K562 (cell line): Measurements from ENCODE around the gene ERH. TPM values are rescaled to one million over a fixed set of nuclear protein-coding genes. Genes with fewer than 3 reads are reported as not detected.

ENCODE experiments used
- ATAC-seq: fragments of 200-7000 bp; cut with Tn5 transposase; 3 replicates; pipeline ENCODE4 v1.9.1; 2020; ENCODE audit warnings: moderate library complexity
- BruUV-seq: library from RNA; stranded (reverse); fragments of 400-500 nt; replicated peaks from 2 replicates; lab custom pipeline; 2021; lab: Mats Ljungman, UMichigan
- CTCF ChIA-PET: fragments of 300-600 bp; formaldehyde crosslinking; extraction: SDS; loops from one replicate; lab custom pipeline; 2021; ENCODE audit warnings: low intra/inter-chr PET ratio; lab: Yijun Ruan, JAX
- POLR2A ChIA-PET: fragments of 300-600, 350-650 bp; sonication (Branson Sonifier 250); formaldehyde crosslinking; extraction: SDS; loops from one replicate; lab custom pipeline; 2021; ENCODE audit warnings: antibody characterized with exemption, inconsistent platforms; lab: Yijun Ruan, JAX
- DNase-seq, 4 experiments: peaks; one replicate each; pipeline versions ENCODE4 v3.0.0 to v3.0.0-alpha.2; 2011 to 2018; ENCODE audit warnings: low spot score in 3 of 4, mixed read lengths in 3 of 4; ENCODE audit errors: extremely low read depth in 1 of 4
- FAIRE-seq: peaks from 2 replicates; lab custom pipeline; 2011; peaks lifted over from hg19 to GRCh38; lab: Jason Lieb, UNC
- H2AFZ ChIP-seq: 2 replicates; pipeline ENCODE4 v1.6.0; 2011; ENCODE audit warnings: low read depth, low read length, control low read depth, inconsistent platforms
- H3K27ac ChIP-seq: fragments of 200-600 bp; 3 replicates; pipeline ENCODE4 v1.8.0; 2011; ENCODE audit warnings: low read depth, mild to moderate bottlenecking, control low read depth, inconsistent platforms, low read length, moderate library complexity, mixed read lengths; ENCODE audit errors: extremely low read depth
- H3K27me3 ChIP-seq, 2 experiments: fragments of 300-600 bp in 1 of 2; 2 replicates in 1 of 2; 3 replicates in 1 of 2; pipeline versions ENCODE4 v1.6.0 to v1.8.0; 2011; ENCODE audit warnings: inconsistent platforms in 2 of 2, low read length in 2 of 2, mild to moderate bottlenecking in 1 of 2, mixed read lengths in 1 of 2, moderate library complexity in 1 of 2; ENCODE audit not compliant: control insufficient read depth in 2 of 2, insufficient read depth in 2 of 2
- H3K36me3 ChIP-seq: fragments of 300-600 bp; 3 replicates; pipeline ENCODE4 v1.8.0; 2011; ENCODE audit warnings: mild to moderate bottlenecking, low read length, inconsistent platforms; ENCODE audit not compliant: control insufficient read depth, insufficient read depth
- H3K4me1 ChIP-seq, 2 experiments: fragments of 200-600 bp in 1 of 2; replicated peaks in 1 of 2; 2 replicates in 1 of 2; 3 replicates in 1 of 2; pipeline versions ENCODE4 v1.5.1 to v1.8.0; 2011; ENCODE audit warnings: inconsistent platforms in 2 of 2, low read length in 2 of 2, mild to moderate bottlenecking in 1 of 2, mixed read lengths in 1 of 2, moderate library complexity in 1 of 2; ENCODE audit not compliant: control insufficient read depth in 2 of 2, insufficient read depth in 2 of 2
- H3K4me2 ChIP-seq: 2 replicates; pipeline ENCODE4 v1.6.1; 2011; ENCODE audit warnings: low read length, control low read depth, inconsistent platforms, mixed read lengths; ENCODE audit not compliant: insufficient read depth
- H3K4me3 ChIP-seq: fragments of 200-600 bp; sonication (generic), shearing (Covaris generic); 2 replicates; pipeline ENCODE4 v1.5.1; 2016; ENCODE audit warnings: control low read depth, inconsistent platforms
- H3K79me2 ChIP-seq: fragments of 200-600 bp; 3 replicates; pipeline ENCODE4 v1.8.0; 2011; ENCODE audit warnings: low read length, inconsistent platforms; ENCODE audit not compliant: control insufficient read depth, insufficient read depth
- H3K9ac ChIP-seq, 2 experiments: 2 replicates each; pipeline versions ENCODE4 v1.6.0 to v1.6.1; 2011; ENCODE audit warnings: low read depth in 2 of 2, low read length in 2 of 2, control low read depth in 1 of 2, inconsistent platforms in 1 of 2, mild to moderate bottlenecking in 1 of 2, mixed read lengths in 1 of 2; ENCODE audit not compliant: insufficient read depth in 1 of 2
- H3K9me1 ChIP-seq: one replicate; pipeline ENCODE4 v1.6.0; 2011; ENCODE audit warnings: inconsistent platforms, mild to moderate bottlenecking, low read length, moderate library complexity; ENCODE audit not compliant: control insufficient read depth, insufficient read depth
- H3K9me3 ChIP-seq: replicated peaks from 2 replicates; pipeline ENCODE4 v1.5.1; 2011; ENCODE audit warnings: low read depth, low read length, inconsistent platforms; ENCODE audit not compliant: control insufficient read depth, insufficient read depth
- H4K20me1 ChIP-seq: replicated peaks from 2 replicates; pipeline ENCODE4 v1.6.1; 2011; ENCODE audit warnings: low read length, inconsistent platforms, mixed read lengths; ENCODE audit not compliant: control insufficient read depth, insufficient read depth
- DNMT1 ChIP-seq: fragments of 450-650 bp; IDR thresholded peaks from 2 replicates; pipeline ENCODE4 v1.6.1; 2016; ENCODE audit warnings: antibody characterized with exemption, mild to moderate bottlenecking
- FIP1L1 ChIP-seq: fragments of 200-400 bp; formaldehyde crosslinking; IDR thresholded peaks from 2 replicates; pipeline ENCODE4 v1.6.1; 2018; ENCODE audit warnings: mild to moderate bottlenecking, low read depth, low read length; ENCODE audit not compliant: poor library complexity, severe bottlenecking
- FOXJ3 ChIP-seq: sonication (generic); formaldehyde crosslinking; IDR thresholded peaks from 2 replicates; pipeline ENCODE4 v1.4.0; 2020; ENCODE audit warnings: mild to moderate bottlenecking, missing genetic modification reagents
- HDAC1 ChIP-seq, 2 experiments: fragments of 450-650 bp; IDR thresholded peaks; 2 replicates each; pipeline ENCODE4 v1.6.1; 2016 to 2017; ENCODE audit warnings: inconsistent platforms in 1 of 2, mild to moderate bottlenecking in 1 of 2, moderate library complexity in 1 of 2
- HDAC8 ChIP-seq: fragments of 450-650 bp; IDR thresholded peaks from 2 replicates; pipeline ENCODE4 v1.6.1; 2016; ENCODE audit warnings: mild to moderate bottlenecking, missing genetic modification characterization, moderate library complexity, missing compliant biosample characterization
- MTF1 ChIP-seq: fragments of 250-450 bp; sonication (Bioruptor Pico); IDR thresholded peaks from 2 replicates; pipeline ENCODE4 v1.9.0; 2021; ENCODE audit warnings: moderate library complexity, mild to moderate bottlenecking, inconsistent platforms, borderline replicate concordance
- OTX1 ChIP-seq: fragments of 450-650 bp; formaldehyde crosslinking; IDR thresholded peaks from 2 replicates; pipeline ENCODE4 v1.4.0; 2022; ENCODE audit warnings: mild to moderate bottlenecking
- PYGO2 ChIP-seq: fragments of 450-650 bp; IDR thresholded peaks from 2 replicates; pipeline ENCODE4 v1.6.1; 2016; ENCODE audit warnings: mild to moderate bottlenecking, missing genetic modification characterization, moderate library complexity, missing compliant biosample characterization
- REST ChIP-seq, 2 experiments: fragments of 450-650 bp; formaldehyde crosslinking in 1 of 2; IDR thresholded peaks; 2 replicates each; pipeline versions ENCODE4 v1.4.0 to v1.6.1; 2014 to 2020; ENCODE audit warnings: mild to moderate bottlenecking in 2 of 2, borderline replicate concordance in 1 of 2, low read depth in 1 of 2
- SIN3A ChIP-seq, 2 experiments: fragments of 150-350 bp in 1 of 2; IDR thresholded peaks; 2 replicates each; pipeline ENCODE4 v1.6.1; 2011 to 2016; ENCODE audit warnings: borderline replicate concordance in 2 of 2, low read depth in 2 of 2, low read length in 2 of 2, mild to moderate bottlenecking in 2 of 2, moderate library complexity in 2 of 2; ENCODE audit not compliant: control insufficient read depth in 1 of 2
- ZBTB5 ChIP-seq: fragments of 450-650 bp; IDR thresholded peaks from 2 replicates; pipeline ENCODE4 v1.6.1; 2017; ENCODE audit warnings: antibody characterized with exemption
- ZNF384 ChIP-seq: IDR thresholded peaks from 2 replicates; pipeline ENCODE4 v1.6.1; 2012; ENCODE audit warnings: low read depth, low read length, improper control_type of control experiment
- WGBS: fragments of 100-300 bp; shearing (Covaris generic); methylation state at CpG from one replicate; pipeline ENCODE4 v1.1.6; 2016; ENCODE audit warnings: low coverage, mixed read lengths; ENCODE audit not compliant: insufficient coverage; ENCODE audit errors: missing lambda C conversion rate; 5-methylcytosine and 5-hydroxymethylcytosine counted together
- in situ Hi-C: fragments of 300-500 bp; cut with MboI; formaldehyde crosslinking; loops from 4 replicates; pipeline ENCODE4 v1.15.0; 2018; ENCODE audit warnings: inconsistent platforms, mixed read lengths
- intact Hi-C: fragments of 100-400 bp; cut with micrococcal nuclease; formaldehyde crosslinking; loops from 2 replicates; pipeline ENCODE4 v1.14.2; 2022
- polyA plus RNA-seq, 8 experiments: library from polyadenylated mRNA; depleted of rRNA in 4 of 8; stranded (reverse) in 5 of 8; unstranded in 3 of 8; fragments of >200 nt; fragmentation: Nextera tagmentation in 2 of 8; fragmentation: Illumina TruSeq in 1 of 8; extraction: Ambion mirVana in 2 of 8; extraction: Trizol in 1 of 8; gene quantifications; 2 replicates each; pipeline versions ENCODE4 v1.2.1 to v1.2.3, GENCODE V29; 2011 to 2014; ENCODE audit warnings: inconsistent platforms in 1 of 8, missing spikeins in 1 of 8
- total RNA-seq, 7 experiments: library from RNA; depleted of rRNA in 6 of 7; stranded (reverse); fragments of >200 nt in 6 of 7; fragmentation: Illumina TruSeq in 2 of 7; extraction: Trizol in 2 of 7; gene quantifications; 2 replicates each; pipeline versions ENCODE4 v1.2.1 to v1.2.3, GENCODE V29; 2011 to 2021; ENCODE audit warnings: low replicate concordance in 1 of 7

ERH gene
- total and polyA plus RNA-seq, 9 of the 15 experiments (the other 6 are each of a cell fraction or from before 2014, with no cell fraction given) = 78.2 to 474 (median 250) TPM

GRCh38 chr14:69332782-69333395 lies 65.2 kb downstream of the ERH start:
- FAIRE-seq (no peak), DNase-seq (no peak), ATAC-seq (no peak)
- intact Hi-C loops = no loop called here
- Histone ChIP-seq H3K27me3 (peaks cover 6 to 59% of the 10 kb centered on the region in 2 experiments), H4K20me1 (peaks cover 4% of the 10 kb centered on the region; the same call in 1 of the 2 replicates), H3K4me2 (no peak overlapping the region), H3K36me3 (no peaks in the 10 kb centered on the region), H3K4me1 (no peaks in the 10 kb centered on the region), H3K79me2 (no peaks in the 10 kb centered on the region), H2AFZ (no peak overlapping the region), H3K4me3 (no peak overlapping the region), H3K9me3 (no peaks in the 10 kb centered on the region), H3K9ac (no peak overlapping the region), H3K27ac (no peak overlapping the region), H3K9me1 (no peaks in the 10 kb centered on the region)
- ChIA-PET POLR2A (interaction anchor here (1.2 kb wide), 1 partner anchor 14 kb away, joined by 4 read pairs; no protein-coding TSS in a partner anchor), CTCF (no interaction called here)
- no TSS peak for BruUV-seq
- in situ Hi-C loops = no loop called here
- 0% methylated on average over 6 of the region's 13 CpGs for WGBS
- no peak for TF ChIP-seq SIN3A (IDR thresholded peaks at IDR 0.05; ENCODE audit: borderline replicate concordance in 2 of 2, control insufficient read depth in 1 of 2, low read depth in 2 of 2, low read length in 2 of 2)
- no peak for TF ChIP-seq HDAC1 (IDR thresholded peaks at IDR 0.05)
- TF ChIP-seq REST (IDR thresholded peaks at IDR 0.05; ENCODE audit: borderline replicate concordance) = no peak
- no peak for TF ChIP-seq REST (CRISPR knock-in tag; IDR thresholded peaks at IDR 0.05; ENCODE audit: low read depth)
- no peak for TF ChIP-seq OTX1 (CRISPR knock-in tag)
- no peak for TF ChIP-seq FOXJ3
- no peak for TF ChIP-seq FIP1L1
- TF ChIP-seq ZNF384 = no peak
- TF ChIP-seq HDAC8 (tag) = no peak
- TF ChIP-seq PYGO2 (tag) = no peak
- no peak for TF ChIP-seq DNMT1
- no peak for TF ChIP-seq ZBTB5
- TF ChIP-seq MTF1 = no peak
